ENCODE data around the gene SLC43A1.

SLC43A1 gene

DNA sequence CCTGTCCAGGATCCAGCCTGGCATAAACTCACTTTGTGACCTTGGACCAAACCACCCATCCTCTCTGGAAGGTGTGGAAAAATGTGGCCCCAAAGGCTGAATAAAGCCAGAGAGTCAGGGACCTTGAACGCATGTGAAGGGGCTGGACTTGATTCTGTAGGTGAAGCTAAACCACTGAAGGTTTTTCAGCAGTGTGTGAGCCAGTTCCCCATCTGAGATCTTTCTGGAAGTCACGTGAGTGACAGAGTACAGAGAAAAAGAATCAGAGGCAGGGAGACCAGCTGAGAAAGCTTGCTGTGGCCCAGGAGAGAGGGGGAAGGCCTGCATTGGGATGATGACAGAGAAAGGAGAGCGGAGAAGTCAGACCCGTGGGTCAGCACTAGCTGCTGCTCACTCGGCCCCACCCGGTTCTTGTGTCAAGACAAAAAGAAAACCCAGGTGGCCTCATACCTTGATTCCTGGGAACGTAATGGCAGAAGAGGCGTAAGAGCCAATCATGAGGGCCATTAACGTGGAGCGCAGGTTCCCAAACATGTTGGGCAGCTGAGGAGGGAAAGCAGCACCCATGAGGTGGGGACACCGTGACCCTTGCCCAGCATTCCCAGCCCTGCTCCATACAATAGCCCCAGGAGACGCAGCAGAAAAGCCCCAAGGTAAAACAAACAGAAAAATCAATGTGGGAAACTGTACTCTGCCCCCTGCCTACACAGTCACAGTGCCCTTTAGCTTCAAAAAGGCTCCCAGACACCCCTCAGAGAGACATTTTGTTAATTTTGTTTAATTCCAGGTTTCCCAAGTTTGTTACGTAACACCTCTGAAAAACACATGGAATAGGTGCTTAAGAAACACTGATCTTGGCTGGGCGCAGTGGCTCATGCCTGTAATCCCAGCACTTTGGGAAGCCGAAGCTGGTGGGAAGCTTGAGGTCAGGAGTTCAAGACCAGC, 17.9 kb downstream of the SLC43A1 start:
- no peak for DNase-seq (ENCODE audit: insufficient read length, low spot score)
- FAIRE-seq = no peak
- no peak for TF ChIP-seq POLR2A (IDR thresholded peaks at IDR 0.05; ENCODE audit: low read depth, low read length)

GRCh38 chr11:57496109-57496820, 19.2 kb downstream of the SLC43A1 start:
- no peak for FAIRE-seq
- no peak for TF ChIP-seq POLR2A (IDR thresholded peaks at IDR 0.05; ENCODE audit: low read depth, low read length)
- no peak for DNase-seq (ENCODE audit: insufficient read length, low spot score)

- DNase-seq (ENCODE audit: insufficient read length, low spot score) (no peak), FAIRE-seq (no peak)
- no peak for TF ChIP-seq POLR2A (IDR thresholded peaks at IDR 0.05; ENCODE audit: low read depth, low read length)
Observed at GRCh38 chr11:57493507-57494503, 21.7 kb downstream of the SLC43A1 start.

GRCh38 chr11:57491371-57492061, 24.0 kb downstream of the SLC43A1 start:
- no peak for DNase-seq (ENCODE audit: insufficient read length, low spot score)
- no peak for FAIRE-seq
- no peak for TF ChIP-seq POLR2A (IDR thresholded peaks at IDR 0.05; ENCODE audit: low read depth, low read length)

- DNase-seq (ENCODE audit: insufficient read length, low spot score) = no peak
Observed at GRCh38 chr11:57490456-57491248, 24.9 kb downstream of the SLC43A1 start.

DNA sequence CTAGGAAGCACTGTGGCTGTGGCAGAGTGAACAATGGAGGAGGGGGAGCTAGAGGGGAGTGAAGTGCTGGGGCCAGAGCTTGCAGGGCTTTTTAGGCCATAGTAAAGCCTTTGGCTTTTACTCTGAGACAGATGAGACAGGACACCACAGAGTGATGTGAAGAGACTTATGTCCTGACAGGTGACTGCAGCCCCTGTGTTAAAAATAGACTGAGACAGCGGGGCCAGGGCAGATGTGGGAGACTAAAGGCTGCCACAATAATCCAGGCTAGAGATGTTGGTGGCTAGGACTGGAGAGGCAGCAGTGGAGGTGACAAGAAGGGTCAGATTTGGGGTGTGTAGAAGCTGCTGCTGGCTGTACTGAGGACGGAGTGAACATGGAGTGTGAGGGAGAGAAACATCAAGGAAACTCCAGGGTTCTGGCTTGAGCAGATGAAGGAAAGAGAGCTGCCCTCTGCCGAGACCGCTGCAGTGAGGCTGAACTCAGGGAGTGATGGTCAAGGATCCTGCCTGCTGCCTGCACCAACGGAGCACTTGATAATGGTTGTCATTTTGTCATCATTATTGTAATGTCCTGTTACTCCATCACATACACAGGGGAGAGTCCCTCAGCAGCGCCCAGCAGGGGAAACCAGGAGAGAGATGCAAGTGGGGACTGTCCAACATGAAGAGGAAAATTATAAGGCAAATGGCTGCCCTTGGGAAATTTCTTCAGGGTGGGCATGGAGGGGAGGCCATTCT, 27.4 kb downstream of the SLC43A1 start:
- no peak for FAIRE-seq
- no peak for TF ChIP-seq POLR2A (IDR thresholded peaks at IDR 0.05; ENCODE audit: low read depth, low read length)
- no peak for DNase-seq (ENCODE audit: insufficient read length, low spot score)

More at GRCh38 chr11:57490456-57491248, 24.9 kb downstream of the SLC43A1 start:
- FAIRE-seq = no peak
- TF ChIP-seq POLR2A (IDR thresholded peaks at IDR 0.05; ENCODE audit: low read depth, low read length) = no peak

GRCh38 chr11:57487021-57487778, 28.3 kb downstream of the SLC43A1 start:
- no peak for TF ChIP-seq POLR2A (IDR thresholded peaks at IDR 0.05; ENCODE audit: low read depth, low read length)
- no peak for FAIRE-seq
- DNase-seq (ENCODE audit: insufficient read length, low spot score) = no peak

GRCh38 chr11:57485217-57485990, 30.1 kb downstream of the SLC43A1 start:
- no peak for DNase-seq (ENCODE audit: insufficient read length, low spot score)
- FAIRE-seq = no peak
- no peak for TF ChIP-seq POLR2A (IDR thresholded peaks at IDR 0.05; ENCODE audit: low read depth, low read length)

GRCh38 chr11:57484141-57484710, 31.3 kb downstream of the SLC43A1 start:
- TF ChIP-seq POLR2A (IDR thresholded peaks at IDR 0.05; ENCODE audit: low read depth, low read length) = no peak
- no peak for DNase-seq (ENCODE audit: insufficient read length, low spot score)

GRCh38 chr11:57483562-57483918, 32.0 kb downstream of the SLC43A1 start:
- DNase-seq (ENCODE audit: insufficient read length, low spot score) (no peak), FAIRE-seq (no peak)
- no peak for TF ChIP-seq POLR2A (IDR thresholded peaks at IDR 0.05; ENCODE audit: low read depth, low read length)

More at GRCh38 chr11:57484141-57484710, 31.3 kb downstream of the SLC43A1 start:
- FAIRE-seq = no peak
